Activated CD4-positive, alpha-beta T cell treated with anti-CD3 and anti-CD28 coated beads, Interleukin-10, Interleukin-2, amounts not matched to agents 100 ng/mL and 50 ng/mL, durations not matched to agents 16 hours and 8 hours (primary cell): Measurements from ENCODE around the gene SLC12A4.

Experiments
- DNase-seq: peaks from one replicate; pipeline ENCODE4 v3.0.0-alpha.2; 2020

Gene SLC12A4

GRCh38 chr16:67962135-67962534, 6.3 kb downstream of the SLC12A4 start:
- DNase-seq = no peak

- DNase-seq = no peak
Observed at GRCh38 chr16:67961551-67961957, 6.9 kb downstream of the SLC12A4 start.

GRCh38 chr16:67959536-67960329, 8.7 kb downstream of the SLC12A4 start:
- no peak for DNase-seq

- no peak for DNase-seq
Observed at GRCh38 chr16:67957622-67958021, 10.8 kb downstream of the SLC12A4 start.

- DNase-seq = no peak
Observed at GRCh38 chr16:67954421-67955196, 13.8 kb downstream of the SLC12A4 start.

- DNase-seq = no peak
Observed at GRCh38 chr16:67953641-67954375, 14.6 kb downstream of the SLC12A4 start.

GRCh38 chr16:67951485-67951884, 17.0 kb downstream of the SLC12A4 start:
- no peak for DNase-seq

GRCh38 chr16:67950335-67950843, 18.0 kb downstream of the SLC12A4 start:
- no peak for DNase-seq

- no peak for DNase-seq
Observed at GRCh38 chr16:67949645-67950044, 18.8 kb downstream of the SLC12A4 start.

GRCh38 chr16:67948015-67948414, 20.4 kb downstream of the SLC12A4 start:
- DNase-seq = no peak

GRCh38 chr16:67946966-67947558, 21.4 kb downstream of the SLC12A4 start:
- DNase-seq = no peak

- DNase-seq = no peak
Observed at GRCh38 chr16:67946128-67946569, 22.3 kb downstream of the SLC12A4 start.

GRCh38 chr16:67945392-67945933, 23.0 kb downstream of the SLC12A4 start:
- DNase-seq = no peak

- DNase-seq = no peak
Observed at GRCh38 chr16:67944690-67945391, 23.6 kb downstream of the SLC12A4 start.

GRCh38 chr16:67943619-67944504, 24.6 kb downstream of the SLC12A4 start, which contains the start of gene LCAT:
LCAT (minus strand) TSS chr16:67944120; CDS start chr16:67944101, 19 bp downstream.
- DNase-seq = no peak

- no peak for DNase-seq
Observed at GRCh38 chr16:67943256-67943618, 25.2 kb downstream of the SLC12A4 start.

- DNase-seq = no peak
Observed at GRCh38 chr16:67942510-67943255, 25.8 kb downstream of the SLC12A4 start.

- peak; percentile 60 for DNase-seq
Observed at GRCh38 chr16:67942200-67942509, 26.3 kb downstream of the SLC12A4 start.

GRCh38 chr16:67941469-67942199, 26.8 kb downstream of the SLC12A4 start:
- DNase-seq = no peak
